Mammary epithelial cell (primary cell): Measurements from ENCODE around the gene MDM2.

ENCODE experiments used
- EZH2 ChIP-seq: IDR thresholded peaks from 2 replicates; pipeline ENCODE4 v1.6.1; 2012; ENCODE audit warnings: low read length, inconsistent platforms, borderline replicate concordance
- TF ChIP-seq, protein P1 (sequence below), 2 donors: IDR thresholded peaks in 1 of 2; conservative IDR thresholded peaks in 1 of 2; 2 replicates each; pipeline ENCODE4 v1.5.1; 2011 to 2012; ENCODE audit warnings: inconsistent platforms in 2 of 2, low read length in 2 of 2, mild to moderate bottlenecking in 2 of 2, control low read depth in 1 of 2, low read depth in 1 of 2; ENCODE audit not compliant: insufficient read depth in 1 of 2; ENCODE audit errors: extremely low read depth in 1 of 2

DNA sequence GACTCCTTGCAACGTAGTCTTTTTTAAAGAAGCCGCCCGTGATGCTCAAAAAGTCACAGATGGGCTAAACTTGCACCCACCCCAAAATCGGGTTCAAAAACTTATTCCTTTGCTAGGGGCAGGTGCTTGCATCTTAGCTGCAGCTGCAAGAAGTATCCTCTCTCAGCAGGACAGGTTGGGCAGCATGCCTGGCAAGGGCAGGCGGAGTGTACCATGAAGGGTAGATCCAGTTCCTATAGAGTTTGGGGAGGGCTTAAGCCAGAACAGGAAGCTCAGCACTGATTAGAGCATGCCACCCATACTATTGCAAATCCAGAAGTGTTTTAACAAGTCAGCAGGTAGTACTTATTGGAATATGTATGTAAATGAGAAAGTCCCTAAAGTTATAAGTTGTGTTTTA, 76.3 kb downstream of the MDM2 start:
- TF ChIP-seq, protein P1, sequence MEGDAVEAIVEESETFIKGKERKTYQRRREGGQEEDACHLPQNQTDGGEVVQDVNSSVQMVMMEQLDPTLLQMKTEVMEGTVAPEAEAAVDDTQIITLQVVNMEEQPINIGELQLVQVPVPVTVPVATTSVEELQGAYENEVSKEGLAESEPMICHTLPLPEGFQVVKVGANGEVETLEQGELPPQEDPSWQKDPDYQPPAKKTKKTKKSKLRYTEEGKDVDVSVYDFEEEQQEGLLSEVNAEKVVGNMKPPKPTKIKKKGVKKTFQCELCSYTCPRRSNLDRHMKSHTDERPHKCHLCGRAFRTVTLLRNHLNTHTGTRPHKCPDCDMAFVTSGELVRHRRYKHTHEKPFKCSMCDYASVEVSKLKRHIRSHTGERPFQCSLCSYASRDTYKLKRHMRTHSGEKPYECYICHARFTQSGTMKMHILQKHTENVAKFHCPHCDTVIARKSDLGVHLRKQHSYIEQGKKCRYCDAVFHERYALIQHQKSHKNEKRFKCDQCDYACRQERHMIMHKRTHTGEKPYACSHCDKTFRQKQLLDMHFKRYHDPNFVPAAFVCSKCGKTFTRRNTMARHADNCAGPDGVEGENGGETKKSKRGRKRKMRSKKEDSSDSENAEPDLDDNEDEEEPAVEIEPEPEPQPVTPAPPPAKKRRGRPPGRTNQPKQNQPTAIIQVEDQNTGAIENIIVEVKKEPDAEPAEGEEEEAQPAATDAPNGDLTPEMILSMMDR (conservative IDR thresholded peaks at IDR 0.05 in 1 of 2, IDR thresholded peaks at IDR 0.05 in 1 of 2; ENCODE audit: extremely low read depth in 1 of 2, insufficient read depth in 1 of 2, low read depth in 1 of 2, low read length in 2 of 2): no peak
- no peak for TF ChIP-seq EZH2
